ENCODE results near the gene BRAP.

DNA sequence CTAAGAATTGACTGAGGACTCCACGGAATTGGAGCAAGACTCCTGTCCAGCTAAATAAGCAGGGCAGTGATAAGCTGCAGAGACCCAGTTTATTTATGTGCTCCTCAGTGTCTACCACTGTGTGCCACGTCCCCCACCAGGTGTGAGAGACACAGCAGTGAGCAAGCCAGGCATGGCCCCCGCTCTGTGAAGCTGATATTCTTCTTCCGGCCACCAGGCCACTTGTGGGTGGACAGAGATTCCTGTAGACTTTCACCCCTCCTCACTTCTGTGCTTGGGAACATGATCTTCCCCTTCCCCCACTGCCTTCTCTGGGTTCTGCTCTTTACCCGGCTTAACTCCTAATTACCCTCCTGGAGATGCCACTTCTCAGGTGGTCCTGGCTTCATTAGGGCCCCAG, 21.3 kb downstream of the BRAP start:
- TF ChIP-seq EZH2 (IDR thresholded peaks at IDR 0.05), result no peak
- TF ChIP-seq, protein P1, sequence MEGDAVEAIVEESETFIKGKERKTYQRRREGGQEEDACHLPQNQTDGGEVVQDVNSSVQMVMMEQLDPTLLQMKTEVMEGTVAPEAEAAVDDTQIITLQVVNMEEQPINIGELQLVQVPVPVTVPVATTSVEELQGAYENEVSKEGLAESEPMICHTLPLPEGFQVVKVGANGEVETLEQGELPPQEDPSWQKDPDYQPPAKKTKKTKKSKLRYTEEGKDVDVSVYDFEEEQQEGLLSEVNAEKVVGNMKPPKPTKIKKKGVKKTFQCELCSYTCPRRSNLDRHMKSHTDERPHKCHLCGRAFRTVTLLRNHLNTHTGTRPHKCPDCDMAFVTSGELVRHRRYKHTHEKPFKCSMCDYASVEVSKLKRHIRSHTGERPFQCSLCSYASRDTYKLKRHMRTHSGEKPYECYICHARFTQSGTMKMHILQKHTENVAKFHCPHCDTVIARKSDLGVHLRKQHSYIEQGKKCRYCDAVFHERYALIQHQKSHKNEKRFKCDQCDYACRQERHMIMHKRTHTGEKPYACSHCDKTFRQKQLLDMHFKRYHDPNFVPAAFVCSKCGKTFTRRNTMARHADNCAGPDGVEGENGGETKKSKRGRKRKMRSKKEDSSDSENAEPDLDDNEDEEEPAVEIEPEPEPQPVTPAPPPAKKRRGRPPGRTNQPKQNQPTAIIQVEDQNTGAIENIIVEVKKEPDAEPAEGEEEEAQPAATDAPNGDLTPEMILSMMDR (IDR thresholded peaks at IDR 0.05), result no peak

Measured in neural progenitor cell (in vitro differentiated cells).